Measurements from ENCODE around the gene ARHGEF17. TPM values are rescaled to one million over a fixed set of nuclear protein-coding genes. Genes with fewer than 3 reads are reported as not detected.

Gene ARHGEF17
- total and polyA plus RNA-seq, 4 experiments from 2014 or later = 0.23 TPM; not detected in 3

- H3K27me3 Mint-ChIP-seq = no peaks in the 10 kb centered on the region
- Histone ChIP-seq H3K4me1 (ENCODE audit: insufficient read depth, low read length) (peaks cover 3% of the 10 kb centered on the region), H3K27me3 (ENCODE audit: insufficient read depth, low read length) (no peaks in the 10 kb centered on the region), H3K9me3 (ENCODE audit: control insufficient read depth in 1 of 2, low read length in 2 of 2) (no peaks in the 10 kb centered on the region), H3K27ac (ENCODE audit: low read depth, low read length) (no peak overlapping the region), H3K36me3 (ENCODE audit: insufficient read depth, low read length) (no peaks in the 10 kb centered on the region), H3K4me3 (ENCODE audit: low read length in 2 of 2) (no peak overlapping the region)
- H3K27ac Mint-ChIP-seq = no peak overlapping the region
- H3K4me1 Mint-ChIP-seq = peaks cover 1 to 20% (median 14%) of the 10 kb centered on the region in 4 donors
- peaks cover 3 to 50% of the 10 kb centered on the region in 2 donors for H3K36me3 Mint-ChIP-seq
- no peak overlapping the region for H3K4me3 Mint-ChIP-seq
- intact Hi-C loops (cut with micrococcal nuclease) = loop anchor here (1.0 kb wide), 3 partner anchors 16 to 85 kb away; partner anchors contain the start of gene RELT
- ChIA-PET POLR2A (ENCODE audit: partially characterized antibody) (interaction anchor here (0.6 to 2.1 kb wide), 3 partner anchors 15 to 41 kb away, joined by 3 to 29 read pairs (median 7); partner anchors contain the start of gene RELT), CTCF (ENCODE audit: partially characterized antibody) (interaction anchor here (0.8 to 16.2 kb wide), 12 partner anchors 9 to 90 kb away, joined by 3 to 319 read pairs (median 4); no protein-coding TSS in a partner anchor)
- peak in 1 of 5 donors; percentile 1 for DNase-seq
- H3K9me3 Mint-ChIP-seq = peaks cover 0 to 3% (median 0%) of the 10 kb centered on the region in 8 donors
Measured at GRCh38 chr11:73392108-73393010, 84.3 kb downstream of the ARHGEF17 start.

GRCh38 chr11:73393011-73393380 is 84.9 kb downstream of the ARHGEF17 start:
- no peak overlapping the region for H3K27ac ChIP-seq (ENCODE audit: low read depth, low read length)
- CTCF ChIA-PET (ENCODE audit: partially characterized antibody) = interaction anchor here (0.8 to 16.2 kb wide), 14 partner anchors 9 to 91 kb away, joined by 3 to 319 read pairs (median 4); no protein-coding TSS in a partner anchor
- peak overlapping the region in 5 of 7 donors; percentile 36 to 84 (median 69) for H3K27ac Mint-ChIP-seq
- POLR2A ChIA-PET (ENCODE audit: partially characterized antibody) = interaction anchor here (1.5 to 2.1 kb wide), 2 partner anchors 16 to 42 kb away, joined by 7 to 29 read pairs; partner anchors contain the start of gene RELT
- no peak overlapping the region for H3K4me3 Mint-ChIP-seq
- peaks cover 0 to 15% (median 11%) of the 10 kb centered on the region in 4 donors for H3K4me1 Mint-ChIP-seq
- H3K4me3 ChIP-seq (ENCODE audit: low read length in 2 of 2) = no peak overlapping the region
- H3K4me1 ChIP-seq (ENCODE audit: insufficient read depth, low read length) = no peaks in the 10 kb centered on the region
- no peaks in the 10 kb centered on the region for H3K36me3 ChIP-seq (ENCODE audit: insufficient read depth, low read length)
- H3K27me3 Mint-ChIP-seq = no peaks in the 10 kb centered on the region
- H3K36me3 Mint-ChIP-seq = peaks cover 3 to 50% of the 10 kb centered on the region in 2 donors
- intact Hi-C loops (cut with micrococcal nuclease) = loop anchor here (1.0 kb wide), 3 partner anchors 17 to 86 kb away; partner anchors contain the start of gene RELT
- peak in 1 of 5 donors; percentile 10 for DNase-seq
- no peaks in the 10 kb centered on the region for H3K9me3 ChIP-seq (ENCODE audit: control insufficient read depth in 1 of 2, low read length in 2 of 2)
- peaks cover 0 to 3% (median 0%) of the 10 kb centered on the region in 8 donors for H3K9me3 Mint-ChIP-seq
- no peaks in the 10 kb centered on the region for H3K27me3 ChIP-seq (ENCODE audit: insufficient read depth, low read length)

DNA sequence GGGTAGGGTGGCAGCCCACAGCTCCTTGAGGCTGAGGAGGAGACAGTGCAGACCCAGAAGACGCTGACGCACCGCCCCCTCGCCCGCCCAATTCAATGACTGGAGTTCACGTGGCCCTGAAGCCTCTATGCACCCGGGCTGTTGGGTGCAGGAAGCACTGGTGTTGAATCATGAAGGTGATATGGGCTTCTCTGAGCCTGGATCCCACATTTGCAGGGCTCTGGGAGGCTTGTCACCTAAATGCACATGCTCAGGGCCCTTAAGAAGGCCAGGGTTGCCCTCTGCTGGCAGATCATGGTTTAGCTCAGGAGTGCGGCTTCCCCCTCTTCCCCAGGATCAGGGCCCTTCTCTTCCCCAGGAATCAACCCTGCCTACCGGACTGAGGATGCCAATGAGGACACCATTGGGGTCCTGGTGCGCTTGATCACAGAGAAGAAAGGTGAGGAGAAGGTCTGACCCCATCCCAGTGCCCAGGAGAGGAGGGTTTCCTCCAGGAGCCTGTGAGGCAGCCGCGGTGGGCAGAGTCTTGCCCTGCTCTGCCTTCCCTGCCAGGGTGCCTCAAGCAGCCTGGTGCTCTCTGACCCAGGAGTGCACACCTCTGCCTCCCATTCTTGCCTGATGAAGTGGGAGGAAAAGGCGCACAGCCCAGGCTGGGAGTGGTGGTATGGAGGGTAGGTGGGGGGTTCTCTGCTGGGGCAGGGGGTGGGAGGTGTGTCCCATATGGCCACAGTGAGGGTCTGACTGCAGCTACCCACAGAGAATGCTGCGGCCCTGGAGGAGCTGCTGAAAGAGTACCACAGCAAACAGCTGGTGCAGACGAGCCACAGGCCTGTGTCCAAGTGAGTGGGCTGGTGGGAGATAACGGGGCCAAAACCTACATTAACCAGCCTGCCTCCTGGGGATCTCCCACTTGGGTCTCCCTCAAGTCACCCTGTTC is 85.7 kb downstream of the ARHGEF17 start:
- H3K4me1 Mint-ChIP-seq = peaks cover 0 to 11% (median 7%) of the 10 kb centered on the region in 4 donors

GRCh38 chr11:73394416-73395296 is 86.6 kb downstream of the ARHGEF17 start:
- H3K36me3 ChIP-seq (ENCODE audit: insufficient read depth, low read length) = no peaks in the 10 kb centered on the region
- no peak for DNase-seq

More for the DNA sequence above, 85.7 kb downstream of the ARHGEF17 start:
- Histone ChIP-seq H3K27ac (ENCODE audit: low read depth, low read length) (no peak overlapping the region), H3K4me1 (ENCODE audit: insufficient read depth, low read length) (no peaks in the 10 kb centered on the region), H3K4me3 (ENCODE audit: low read length in 2 of 2) (no peak overlapping the region), H3K27me3 (ENCODE audit: insufficient read depth, low read length) (no peaks in the 10 kb centered on the region), H3K9me3 (ENCODE audit: control insufficient read depth in 1 of 2, low read length in 2 of 2) (no peaks in the 10 kb centered on the region), H3K36me3 (ENCODE audit: insufficient read depth, low read length) (no peaks in the 10 kb centered on the region)
- POLR2A ChIA-PET (ENCODE audit: partially characterized antibody) = interaction anchor here (0.6 to 2.1 kb wide), 3 partner anchors 17 to 45 kb away, joined by 4 to 29 read pairs (median 7); partner anchors contain the start of gene RELT
- intact Hi-C loops (cut with micrococcal nuclease) = loop anchor here (1.0 kb wide), 3 partner anchors 17 to 86 kb away; partner anchors contain the start of gene RELT
- peak; percentile 61 to 69 (median 64) for DNase-seq
- Mint-ChIP-seq H3K36me3 (peaks cover 3 to 46% of the 10 kb centered on the region in 2 donors), H3K9me3 (peaks cover 0 to 3% (median 0%) of the 10 kb centered on the region in 8 donors), H3K27me3 (no peaks in the 10 kb centered on the region), H3K27ac (peak overlapping the region in 6 of 7 donors; percentile 48 to 84 (median 68)), H3K4me3 (no peak overlapping the region)
- CTCF ChIA-PET (ENCODE audit: partially characterized antibody) = interaction anchor here (0.8 to 16.2 kb wide), 16 partner anchors 10 to 92 kb away, joined by 3 to 319 read pairs (median 4); no protein-coding TSS in a partner anchor

DNA sequence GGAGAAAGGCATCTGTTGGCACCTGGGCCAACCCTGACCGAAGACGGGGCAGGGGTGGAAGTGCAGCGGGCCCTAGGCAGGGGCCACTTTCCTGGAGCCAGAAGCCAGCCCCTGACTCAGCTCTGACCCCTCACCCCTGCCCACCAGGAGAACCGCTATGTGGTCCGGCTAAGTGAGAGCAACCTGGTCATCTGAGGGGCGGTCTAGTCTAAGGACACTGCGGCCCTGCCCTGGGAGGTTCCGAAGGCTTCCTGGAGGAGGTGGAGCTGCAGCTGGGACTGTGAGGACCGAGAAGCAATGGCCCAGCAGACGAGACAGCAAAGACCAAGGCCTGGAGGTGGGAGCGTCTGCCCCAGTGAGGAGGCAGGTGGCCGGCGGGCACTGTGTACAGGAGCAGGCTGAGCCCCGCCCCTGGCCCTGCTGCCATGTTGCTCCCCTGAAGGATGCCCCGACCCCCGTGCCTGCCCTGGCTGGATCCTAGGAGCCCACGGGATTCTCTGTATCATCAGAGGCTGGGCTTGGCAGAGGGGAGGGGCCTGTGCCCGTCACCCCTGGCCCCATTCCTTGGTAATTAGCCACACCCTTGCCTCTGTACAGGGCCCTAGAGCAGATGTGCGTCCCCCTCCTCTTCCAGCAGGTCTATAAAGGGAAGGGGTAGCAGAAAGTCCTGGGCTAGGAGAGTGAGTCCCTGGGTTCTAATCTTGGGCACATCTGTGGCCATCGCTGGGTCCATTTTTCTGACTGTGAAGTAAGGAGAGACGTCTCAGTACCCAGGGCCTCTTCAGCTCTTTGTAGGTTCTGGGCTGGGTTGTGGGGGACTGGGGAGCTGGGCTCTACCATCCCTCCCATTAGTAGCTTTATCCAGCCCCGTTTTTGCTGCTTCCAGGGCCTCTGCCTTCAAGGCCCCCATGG is 87.5 kb downstream of the ARHGEF17 start:
- Histone ChIP-seq H3K9me3 (ENCODE audit: control insufficient read depth in 1 of 2, low read length in 2 of 2) (no peaks in the 10 kb centered on the region), H3K36me3 (ENCODE audit: insufficient read depth, low read length) (no peaks in the 10 kb centered on the region), H3K4me3 (ENCODE audit: low read length in 2 of 2) (no peak overlapping the region), H3K27me3 (ENCODE audit: insufficient read depth, low read length) (no peaks in the 10 kb centered on the region), H3K4me1 (ENCODE audit: insufficient read depth, low read length) (no peaks in the 10 kb centered on the region), H3K27ac (ENCODE audit: low read depth, low read length) (no peak overlapping the region)
- intact Hi-C loops (cut with micrococcal nuclease) = no loop called here
- Mint-ChIP-seq H3K27me3 (no peaks in the 10 kb centered on the region), H3K36me3 (peaks cover 3 to 39% of the 10 kb centered on the region in 2 donors), H3K4me3 (no peak overlapping the region), H3K9me3 (peaks cover 0 to 3% (median 0%) of the 10 kb centered on the region in 8 donors), H3K4me1 (peaks cover 0 to 12% (median 0%) of the 10 kb centered on the region in 4 donors), H3K27ac (peak overlapping the region in 1 of 7 donors; percentile 79)
- ChIA-PET CTCF (ENCODE audit: partially characterized antibody) (interaction anchor here (1.3 to 16.2 kb wide), 7 partner anchors 36 to 89 kb away, joined by 3 to 319 read pairs (median 4); no protein-coding TSS in a partner anchor), POLR2A (ENCODE audit: partially characterized antibody) (no interaction called here)
- DNase-seq = peak in 1 of 5 donors; percentile 26

More at GRCh38 chr11:73394416-73395296, 86.6 kb downstream of the ARHGEF17 start:
- H3K4me3 ChIP-seq (ENCODE audit: low read length in 2 of 2) = no peak overlapping the region
- H3K9me3 ChIP-seq (ENCODE audit: control insufficient read depth in 1 of 2, low read length in 2 of 2) = no peaks in the 10 kb centered on the region
- Mint-ChIP-seq H3K36me3 (peaks cover 3 to 43% of the 10 kb centered on the region in 2 donors), H3K4me3 (no peak overlapping the region), H3K27me3 (no peaks in the 10 kb centered on the region), H3K4me1 (peaks cover 0 to 12% (median 3%) of the 10 kb centered on the region in 4 donors), H3K9me3 (peaks cover 0 to 3% (median 0%) of the 10 kb centered on the region in 8 donors), H3K27ac (peak overlapping the region in 2 of 7 donors; percentile 18 to 22)
- H3K27ac ChIP-seq (ENCODE audit: low read depth, low read length) = no peak overlapping the region
- H3K27me3 ChIP-seq (ENCODE audit: insufficient read depth, low read length) = no peaks in the 10 kb centered on the region
- CTCF ChIA-PET (ENCODE audit: partially characterized antibody) = interaction anchor here (1.3 to 16.2 kb wide), 4 partner anchors 29 to 77 kb away, joined by 3 to 319 read pairs (median 4); no protein-coding TSS in a partner anchor
- no peaks in the 10 kb centered on the region for H3K4me1 ChIP-seq (ENCODE audit: insufficient read depth, low read length)
- intact Hi-C loops (cut with micrococcal nuclease) = no loop called here
- POLR2A ChIA-PET (ENCODE audit: partially characterized antibody) = interaction anchor here (2.1 kb wide), 1 partner anchor 43 kb away, joined by 29 read pairs; no protein-coding TSS in a partner anchor
